Stimulated activated CD8-positive, alpha-beta memory T cell treated with anti-CD3 and anti-CD28 coated beads, Interleukin-7, amount 100 ng/mL, for 48 hours (primary cell): ENCODE data around the gene COL6A2.
"Not testable (repeated sequence)": the region's sequence is repeated elsewhere in the genome, so short reads cannot be mapped to it uniquely, and the experiment has no call there.

Source experiments
- DNase-seq, 2 donors: peaks; one replicate each; pipeline ENCODE4 v3.0.0-alpha.2; 2020; ENCODE audit warnings: low read depth in 1 of 2; ENCODE audit errors: extremely low read depth in 1 of 2

COL6A2 gene

GRCh38 chr21:46139686-46140085 lies 41.8 kb downstream of the COL6A2 start:
- DNase-seq: no peak

GRCh38 chr21:46140352-46141003 lies 42.6 kb downstream of the COL6A2 start:
- DNase-seq: not testable (repeated sequence)

GRCh38 chr21:46141767-46142581 lies 44.1 kb downstream of the COL6A2 start:
- no peak for DNase-seq

- no peak for DNase-seq
Observed at GRCh38 chr21:46142582-46143473, 44.9 kb downstream of the COL6A2 start.

DNA sequence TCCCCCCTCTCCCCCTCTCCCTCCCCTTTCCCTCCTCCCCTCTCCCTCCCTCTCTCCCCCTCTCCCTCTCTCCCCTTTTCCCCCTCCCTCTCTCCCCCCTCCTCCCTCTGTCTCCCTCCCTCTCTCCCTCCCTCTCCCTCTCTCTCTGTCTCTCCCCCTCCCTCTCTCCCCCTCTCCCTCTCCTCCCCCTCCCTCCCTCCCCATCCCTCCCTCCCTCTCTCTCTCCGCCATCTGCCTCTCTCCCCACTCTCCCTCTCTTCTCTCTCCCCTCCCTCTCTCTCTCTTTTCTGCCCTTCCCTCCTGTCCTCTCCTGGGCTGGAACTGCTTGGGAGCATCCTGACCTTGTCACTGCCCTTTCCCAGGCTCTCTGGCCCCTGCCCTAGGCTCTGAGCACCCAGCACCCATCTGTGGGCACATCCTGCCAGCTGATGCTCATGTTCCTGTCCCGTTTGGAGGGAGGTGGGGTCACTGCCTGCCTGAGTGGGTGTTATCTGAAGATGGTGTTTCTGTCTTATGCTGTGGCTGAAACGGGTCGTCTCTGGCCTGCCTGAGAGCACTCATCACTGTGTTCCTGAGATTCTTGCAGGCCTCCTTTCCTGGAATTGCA lies 46.7 kb downstream of the COL6A2 start:
- peak in 1 of 2 donors; percentile 11 for DNase-seq

- no peak for DNase-seq
Observed at GRCh38 chr21:46145159-46145839, 47.4 kb downstream of the COL6A2 start.

DNA sequence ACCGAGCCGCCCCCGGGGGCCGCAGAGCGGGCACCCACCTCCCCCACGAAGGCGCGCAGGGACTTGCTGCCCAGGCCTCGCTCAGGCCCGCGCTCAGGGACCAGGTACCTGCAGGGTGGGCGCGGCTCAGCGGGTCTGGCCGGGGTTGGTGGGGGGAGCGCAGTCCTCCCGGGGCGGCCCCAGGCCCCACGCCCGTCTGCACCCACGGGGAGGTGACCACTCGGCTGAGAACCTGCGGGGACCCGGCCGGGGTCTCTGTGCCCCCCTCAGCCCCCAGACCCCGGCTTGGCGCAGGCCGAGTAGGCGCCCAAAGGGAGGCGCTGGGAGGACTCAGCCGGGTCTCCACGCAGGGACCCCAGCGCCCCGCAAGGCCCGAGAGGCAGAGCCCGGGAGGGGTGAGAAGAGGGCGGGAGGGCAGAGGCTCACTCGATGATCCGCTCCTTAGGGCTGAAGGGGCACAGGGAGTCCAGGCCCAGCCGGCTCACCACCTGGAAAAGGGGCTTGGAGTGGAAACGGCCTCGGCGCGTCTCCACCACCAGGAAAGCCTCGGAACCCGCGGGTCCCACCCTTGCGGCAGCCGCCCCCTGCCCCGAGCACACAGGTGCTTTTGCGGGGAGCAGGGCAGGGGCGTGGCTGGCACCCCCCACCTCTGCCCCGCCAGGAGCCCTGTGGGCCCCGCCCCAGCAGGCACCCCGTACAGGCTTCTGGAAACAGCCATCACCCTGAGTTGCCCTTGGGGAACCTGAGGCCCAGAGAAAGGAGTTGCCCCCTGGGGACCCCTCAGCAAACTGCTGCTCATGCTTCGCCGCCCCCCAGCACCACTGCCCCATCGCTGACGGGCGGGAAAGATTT lies 48.2 kb downstream of the COL6A2 start:
- no peak for DNase-seq

DNA sequence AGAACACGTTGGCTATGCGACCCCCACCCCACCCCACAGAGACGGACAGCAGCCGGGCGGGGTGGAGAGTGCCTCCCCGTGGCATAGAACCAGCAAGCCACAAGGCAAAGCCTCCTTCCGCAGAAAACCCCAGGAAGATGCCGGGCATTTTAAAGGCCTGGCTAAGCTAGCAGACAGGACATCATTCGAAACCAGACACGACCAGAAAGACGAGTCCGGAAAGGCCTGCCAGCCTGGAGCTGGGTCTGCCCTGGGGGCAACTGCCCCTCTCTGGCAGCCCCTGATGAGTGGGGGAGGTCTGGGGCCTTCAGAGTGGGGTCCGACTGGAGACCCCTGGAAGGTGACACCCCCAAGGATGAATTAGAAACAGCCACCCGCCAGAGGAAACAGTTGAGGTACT lies 48.9 kb downstream of the COL6A2 start:
- no peak for DNase-seq

DNA sequence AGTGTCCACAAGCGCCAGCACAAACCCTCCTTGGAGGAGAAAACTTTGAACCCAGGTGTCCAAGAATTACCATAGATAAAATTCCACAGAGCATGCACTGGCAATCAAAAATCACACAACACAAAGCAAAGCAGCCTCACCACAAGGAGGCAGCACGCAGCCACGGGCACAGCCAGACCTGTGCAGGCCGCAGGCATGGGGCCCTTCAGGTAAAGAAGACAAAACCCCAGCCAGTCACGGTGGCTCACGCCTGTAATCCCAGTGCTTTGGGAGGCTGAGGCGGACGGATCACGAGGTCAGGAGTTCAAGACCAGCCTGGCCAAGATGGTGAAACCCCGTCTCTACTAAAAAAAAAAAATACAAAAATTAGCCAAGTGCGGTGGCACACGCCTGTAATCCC lies 49.5 kb downstream of the COL6A2 start:
- DNase-seq: peak; percentile 25 to 40

GRCh38 chr21:46148106-46148505 lies 50.2 kb downstream of the COL6A2 start:
- DNase-seq: no peak

- no peak for DNase-seq
Observed at GRCh38 chr21:46149205-46149901, 51.4 kb downstream of the COL6A2 start.

DNA sequence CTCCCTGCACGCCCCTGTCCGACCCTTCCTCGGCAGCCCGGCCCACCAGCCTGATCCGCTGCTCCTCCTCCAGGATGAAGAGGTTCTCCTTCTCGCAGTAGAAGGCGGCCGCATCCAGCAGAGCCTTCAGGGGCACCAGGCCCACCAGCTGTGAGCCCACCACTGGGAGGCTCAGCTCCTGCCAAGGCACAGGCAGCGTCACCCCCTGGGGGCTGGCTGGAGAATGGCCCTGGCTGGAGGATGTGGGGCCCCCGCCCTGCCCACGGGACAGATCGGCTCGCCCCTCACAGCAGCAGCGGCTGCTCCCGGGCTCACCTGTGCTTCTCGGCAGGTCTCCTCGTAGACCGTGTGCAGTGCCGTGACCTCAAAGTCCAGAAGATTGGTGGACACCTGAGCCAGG lies 52.2 kb downstream of the COL6A2 start:
- no peak for DNase-seq

GRCh38 chr21:46150491-46151121 lies 52.7 kb downstream of the COL6A2 start:
- no peak for DNase-seq

- no peak for DNase-seq
Observed at GRCh38 chr21:46151261-46151988, 53.5 kb downstream of the COL6A2 start.

GRCh38 chr21:46151989-46152926 lies 54.3 kb downstream of the COL6A2 start:
- DNase-seq: no peak

DNA sequence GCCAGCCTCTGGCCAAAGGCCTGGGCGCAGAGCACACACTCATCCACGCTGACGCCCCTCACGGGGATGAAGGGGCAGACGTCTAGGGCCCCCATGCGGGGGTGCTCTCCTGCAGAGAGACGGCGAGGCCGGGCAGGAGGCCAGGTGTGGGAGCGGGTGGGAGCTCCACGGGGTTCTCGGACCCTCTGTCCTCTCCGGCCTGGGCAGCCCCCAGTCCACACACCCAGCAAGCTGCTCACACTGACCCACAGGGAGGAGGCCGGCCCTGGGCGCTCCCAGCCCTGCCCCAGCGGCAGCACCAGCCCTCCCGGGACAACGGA lies 55.0 kb downstream of the COL6A2 start:
- DNase-seq: no peak
